ENCODE results near the gene C2orf81.

Gene C2orf81

GRCh38 chr2:74427551-74427950 lies 6.1 kb upstream of the C2orf81 start:
- no peak for DNase-seq (ENCODE audit: low read depth in 1 of 2, low spot score in 1 of 2)
- no peaks in the 10 kb centered on the region for H3K27me3 ChIP-seq (ENCODE audit: insufficient read depth, poor library complexity, severe bottlenecking)
- TF ChIP-seq SPI1 (IDR thresholded peaks at IDR 0.05; ENCODE audit: borderline replicate concordance, low read depth), result no peak
- TF ChIP-seq GABPA (IDR thresholded peaks at IDR 0.05; ENCODE audit: low read depth), result no peak
- TF ChIP-seq REST (IDR thresholded peaks at IDR 0.05; ENCODE audit: insufficient replicate concordance, low read depth), result no peak
- no peak for TF ChIP-seq CTCF (IDR thresholded peaks at IDR 0.05; ENCODE audit: insufficient read depth, low read length)
- TF ChIP-seq POLR2AphosphoS5 (IDR thresholded peaks at IDR 0.05; ENCODE audit: low read depth), result no peak
- H3K27ac ChIP-seq (replicated peaks), result no peak overlapping the region
- no peak overlapping the region for H3K4me3 ChIP-seq (replicated peaks; ENCODE audit: insufficient read depth, low read length)

GRCh38 chr2:74426181-74426758 lies 4.9 kb upstream of the C2orf81 start:
- H3K27me3 ChIP-seq (ENCODE audit: insufficient read depth, poor library complexity, severe bottlenecking), result no peaks in the 10 kb centered on the region
- DNase-seq (ENCODE audit: low read depth in 1 of 2, low spot score in 1 of 2), result no peak
- TF ChIP-seq GABPA (IDR thresholded peaks at IDR 0.05; ENCODE audit: low read depth) (no peak), POLR2AphosphoS5 (IDR thresholded peaks at IDR 0.05; ENCODE audit: low read depth) (no peak)
- no peak overlapping the region for H3K4me3 ChIP-seq (replicated peaks; ENCODE audit: insufficient read depth, low read length)
- no peak overlapping the region for H3K27ac ChIP-seq (replicated peaks)

GRCh38 chr2:74425523-74425922 lies 4.1 kb upstream of the C2orf81 start:
- TF ChIP-seq GABPA (IDR thresholded peaks at IDR 0.05; ENCODE audit: low read depth) (no peak), REST (IDR thresholded peaks at IDR 0.05; ENCODE audit: insufficient replicate concordance, low read depth) (no peak), POLR2AphosphoS5 (IDR thresholded peaks at IDR 0.05; ENCODE audit: low read depth) (no peak), SPI1 (IDR thresholded peaks at IDR 0.05; ENCODE audit: borderline replicate concordance, low read depth) (no peak), CTCF (IDR thresholded peaks at IDR 0.05; ENCODE audit: insufficient read depth, low read length) (no peak)
- H3K4me3 ChIP-seq (replicated peaks; ENCODE audit: insufficient read depth, low read length), result no peak overlapping the region
- H3K27me3 ChIP-seq (ENCODE audit: insufficient read depth, poor library complexity, severe bottlenecking), result no peaks in the 10 kb centered on the region
- no peak for DNase-seq (ENCODE audit: low read depth in 1 of 2, low spot score in 1 of 2)
- H3K27ac ChIP-seq (replicated peaks), result no peak overlapping the region

- DNase-seq (ENCODE audit: low read depth in 1 of 2, low spot score in 1 of 2), result no peak
- H3K27me3 ChIP-seq (ENCODE audit: insufficient read depth, poor library complexity, severe bottlenecking), result no peaks in the 10 kb centered on the region
- H3K27ac ChIP-seq (replicated peaks), result no peak overlapping the region
- H3K4me3 ChIP-seq (replicated peaks; ENCODE audit: insufficient read depth, low read length), result no peak overlapping the region
- no peak for TF ChIP-seq GABPA (IDR thresholded peaks at IDR 0.05; ENCODE audit: low read depth)
- no peak for TF ChIP-seq CTCF (IDR thresholded peaks at IDR 0.05; ENCODE audit: insufficient read depth, low read length)
- no peak for TF ChIP-seq REST (IDR thresholded peaks at IDR 0.05; ENCODE audit: insufficient replicate concordance, low read depth)
Measured at GRCh38 chr2:74424995-74425406, 3.6 kb upstream of the C2orf81 start.

Measured in HL-60 (cell line).